Measurements from ENCODE around the gene LIPI.
A peak's percentile ranks its signal among the peaks of the same experiment; 100 is the strongest.
"Not testable (repeated sequence)": the region's sequence is repeated elsewhere in the genome, so short reads cannot be mapped to it uniquely, and the experiment has no call there.

The LIPI gene

DNA sequence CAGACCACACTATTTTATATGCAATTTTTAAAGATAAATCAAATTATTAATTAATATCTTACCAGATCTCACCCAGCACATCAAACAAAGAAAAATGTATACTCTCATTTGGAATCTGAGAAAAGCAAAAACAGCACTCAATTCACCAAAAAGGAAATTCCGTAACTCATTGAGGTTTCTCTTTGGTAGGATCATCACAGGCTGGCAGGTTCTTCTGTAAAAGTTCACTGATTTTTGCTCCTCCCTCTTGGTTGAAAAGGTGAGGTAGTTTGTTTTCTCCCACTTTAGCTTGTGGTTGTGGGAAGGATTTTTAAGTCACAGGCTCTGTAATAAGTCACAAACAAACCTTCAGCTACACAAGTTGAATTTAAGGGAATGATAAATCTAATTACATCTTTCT lies at the start of gene LIPI:
Gene LIPI (minus strand): TSS at position 218 of the 400 bp plus-strand sequence. CDS start 110 bp downstream, at position 108.
- DNase-seq (ENCODE audit: low read depth) = no peak

GRCh38 chr21:14260174-14260764 lies 49.5 kb upstream of the LIPI start:
- DNase-seq (ENCODE audit: low read depth) = no peak

DNA sequence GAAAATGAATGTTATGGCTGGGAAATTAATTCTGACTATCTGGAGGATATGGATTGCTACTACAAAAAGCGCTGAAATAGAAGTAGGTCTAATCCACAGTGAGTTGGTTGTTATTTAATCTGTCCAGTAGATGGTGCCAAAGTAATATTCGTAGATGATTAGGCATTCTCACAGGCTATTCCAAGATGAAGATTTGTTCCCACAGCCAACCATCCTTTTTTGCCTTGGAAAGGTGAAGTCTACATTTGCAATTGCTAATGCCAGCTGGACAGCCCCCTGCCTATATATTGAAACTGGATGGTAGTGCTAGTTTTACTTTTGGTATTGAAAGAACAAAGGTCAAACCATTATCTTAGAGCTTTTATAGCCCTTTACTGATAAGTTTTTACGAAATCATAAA lies 49.0 kb upstream of the LIPI start:
- DNase-seq (ENCODE audit: low read depth) = peak; percentile 7

- no peak for DNase-seq (ENCODE audit: low read depth)
Observed at GRCh38 chr21:14251336-14251735, 40.6 kb upstream of the LIPI start.

GRCh38 chr21:14245711-14246110 lies 35.0 kb upstream of the LIPI start:
- no peak for DNase-seq (ENCODE audit: low read depth)

DNA sequence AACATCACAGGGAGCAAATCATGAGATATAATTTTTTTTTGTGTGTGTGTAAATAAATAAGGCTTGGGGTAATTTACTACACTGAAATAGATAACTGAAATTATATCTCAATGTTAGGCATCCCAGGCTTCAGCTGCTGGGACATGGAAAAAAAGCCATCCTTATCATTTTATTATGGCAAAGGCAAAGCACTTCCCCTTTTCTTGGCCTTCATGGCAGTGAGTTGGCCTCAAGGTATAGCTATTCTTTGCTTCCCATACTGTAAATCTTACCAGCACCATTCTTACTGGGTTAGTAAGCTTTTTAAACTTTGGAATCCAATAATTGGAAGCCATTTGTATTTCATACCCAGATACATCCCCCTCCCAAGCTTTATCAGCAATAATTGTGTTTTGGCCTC lies 34.2 kb upstream of the LIPI start:
- no peak for DNase-seq (ENCODE audit: low read depth)

DNA sequence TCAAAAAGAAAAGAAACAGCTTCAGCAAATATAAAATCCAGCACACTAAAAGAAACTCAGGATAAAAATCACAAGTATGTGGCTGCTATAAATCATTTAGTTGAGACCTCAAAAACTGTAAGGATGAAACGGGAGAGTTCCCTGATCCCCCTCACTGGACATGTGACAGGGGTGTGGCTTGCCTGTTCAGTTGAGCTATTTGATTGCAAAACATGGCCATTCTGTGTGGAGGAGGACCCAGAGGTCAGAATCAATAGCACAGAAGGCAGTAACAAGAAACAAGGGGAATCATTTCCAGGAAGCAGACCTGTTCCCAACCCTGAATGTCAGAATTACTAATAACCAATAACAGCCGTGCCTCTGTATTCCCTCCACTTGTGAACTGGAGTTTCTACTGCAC lies 33.1 kb upstream of the LIPI start:
- DNase-seq (ENCODE audit: low read depth) = no peak

GRCh38 chr21:14243461-14243860 lies 32.7 kb upstream of the LIPI start:
- no peak for DNase-seq (ENCODE audit: low read depth)

DNA sequence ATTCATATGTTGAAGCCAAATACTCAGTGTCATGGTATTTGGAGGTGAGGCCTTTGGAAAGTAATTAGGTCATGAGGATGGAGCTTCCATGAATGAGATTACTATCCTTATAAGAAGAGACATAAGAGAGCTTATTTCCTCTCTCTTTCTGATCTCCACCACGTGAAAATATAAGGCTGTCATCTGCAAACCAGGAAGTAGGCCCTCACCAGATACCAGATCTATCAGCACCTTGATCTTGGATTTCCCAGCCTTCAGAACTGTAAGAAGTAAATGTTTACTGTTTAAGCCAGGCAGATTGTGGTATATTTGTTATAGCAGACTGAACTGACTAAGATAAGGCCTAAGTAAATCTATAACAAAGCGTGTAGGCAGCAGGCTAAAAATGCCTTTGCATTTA lies 30.5 kb upstream of the LIPI start:
- no peak for DNase-seq (ENCODE audit: low read depth)

- DNase-seq (ENCODE audit: low read depth) = no peak
Observed at GRCh38 chr21:14239281-14239680, 28.5 kb upstream of the LIPI start.

DNA sequence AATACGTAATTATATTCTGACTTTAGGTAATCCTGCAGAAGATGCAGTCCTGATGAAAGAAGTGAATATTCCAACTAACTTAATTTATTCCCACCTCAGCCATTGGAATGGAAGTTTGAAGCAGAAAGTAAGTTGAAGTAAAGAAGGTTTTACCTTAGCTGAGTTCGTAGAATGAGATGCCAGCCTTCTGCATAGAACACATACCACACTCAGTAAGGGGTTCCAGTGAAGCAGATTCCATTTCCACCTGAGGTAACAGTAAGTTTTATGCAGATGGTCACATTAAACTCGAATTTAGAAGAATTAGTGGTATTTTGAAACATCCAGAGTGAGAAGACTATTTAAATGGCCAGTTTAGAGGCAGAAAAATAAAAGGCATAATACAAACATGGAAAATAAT lies 25.4 kb upstream of the LIPI start:
- no peak for DNase-seq (ENCODE audit: low read depth)

GRCh38 chr21:14235101-14235500 lies 24.3 kb upstream of the LIPI start:
- no peak for DNase-seq (ENCODE audit: low read depth)

DNA sequence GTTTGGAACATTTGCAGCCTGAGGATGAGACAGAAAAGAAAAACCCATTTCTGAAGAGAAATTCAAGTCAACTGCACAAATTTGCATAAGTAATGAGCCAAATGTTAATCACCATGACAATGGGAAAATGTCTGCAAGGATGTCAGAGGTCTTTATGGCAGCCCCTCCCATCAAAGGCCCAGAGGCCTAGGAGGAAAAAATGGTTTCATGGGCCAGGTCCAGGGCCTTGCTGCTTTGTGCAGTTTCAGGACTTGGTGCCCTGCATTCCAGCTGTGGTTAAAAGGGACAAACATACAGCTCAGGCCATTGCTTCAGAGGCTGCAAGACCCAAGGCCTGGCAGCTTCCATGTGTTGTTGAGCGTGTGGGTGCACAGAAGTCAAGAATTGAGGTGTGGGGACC lies 18.6 kb upstream of the LIPI start:
- no peak for DNase-seq (ENCODE audit: low read depth)

- no peak for DNase-seq (ENCODE audit: low read depth)
Observed at GRCh38 chr21:14223365-14223764, 12.6 kb upstream of the LIPI start.

DNA sequence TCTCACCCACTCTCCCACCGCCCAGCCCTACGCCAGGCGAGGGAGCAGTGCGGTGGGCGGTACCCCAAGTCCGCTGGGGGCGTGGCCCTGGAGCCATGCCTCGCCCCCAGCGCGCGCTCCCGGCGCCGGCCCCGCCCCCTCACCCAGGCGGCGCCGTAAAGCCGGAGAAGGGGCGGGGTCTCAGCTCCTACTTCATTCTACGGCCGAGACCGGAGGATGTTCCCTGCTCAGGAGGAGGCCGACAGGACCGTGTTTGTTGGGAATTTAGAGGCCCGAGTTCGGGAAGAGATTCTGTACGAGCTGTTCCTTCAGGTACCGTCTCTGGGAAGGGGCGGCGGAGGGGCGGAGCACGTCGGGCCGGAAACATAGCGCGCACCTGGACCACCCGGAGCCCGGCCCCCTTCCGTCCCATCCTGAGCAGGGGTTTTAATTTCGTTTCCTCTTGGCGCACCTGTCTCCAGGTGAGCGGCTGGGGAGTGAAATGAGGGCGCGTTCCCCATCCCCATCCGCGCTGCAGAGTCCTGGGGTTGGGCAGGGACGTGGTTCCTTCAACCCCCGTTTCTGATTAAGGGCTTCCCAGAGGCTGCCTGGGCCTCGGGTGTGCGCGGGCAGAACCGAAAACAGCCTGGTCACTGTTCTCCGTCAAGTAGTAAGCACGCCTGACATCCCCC lies 5.4 kb upstream of the LIPI start, which contains the start of gene RBM11:
Gene RBM11 (plus strand): TSS at position 187 of the 671 bp plus-strand sequence. CDS start 30 bp downstream, at position 217.
- DNase-seq (ENCODE audit: low read depth) = no peak

DNA sequence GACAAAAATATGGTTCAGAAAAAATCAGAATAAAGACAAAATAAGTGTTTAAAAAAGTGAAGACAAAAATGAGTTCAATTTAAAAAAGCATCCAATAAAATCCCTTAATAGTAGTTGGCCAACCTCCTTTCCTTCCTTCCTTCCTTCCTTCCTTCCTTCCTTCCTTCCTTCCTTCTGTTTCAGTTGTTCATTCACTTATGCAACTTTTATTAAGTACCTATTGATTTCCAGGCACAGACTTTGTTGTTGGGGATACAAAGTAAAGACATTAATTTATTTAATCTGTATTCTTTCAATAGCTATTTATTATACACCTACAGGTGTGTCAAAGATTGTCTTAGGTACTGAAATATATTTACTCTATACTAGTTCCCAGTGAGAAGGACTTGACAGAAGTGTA lies 2.4 kb upstream of the LIPI start:
- DNase-seq (ENCODE audit: low read depth) = no peak

GRCh38 chr21:14206222-14206621 lies 4.5 kb downstream of the LIPI start:
- no peak for DNase-seq (ENCODE audit: low read depth)

DNA sequence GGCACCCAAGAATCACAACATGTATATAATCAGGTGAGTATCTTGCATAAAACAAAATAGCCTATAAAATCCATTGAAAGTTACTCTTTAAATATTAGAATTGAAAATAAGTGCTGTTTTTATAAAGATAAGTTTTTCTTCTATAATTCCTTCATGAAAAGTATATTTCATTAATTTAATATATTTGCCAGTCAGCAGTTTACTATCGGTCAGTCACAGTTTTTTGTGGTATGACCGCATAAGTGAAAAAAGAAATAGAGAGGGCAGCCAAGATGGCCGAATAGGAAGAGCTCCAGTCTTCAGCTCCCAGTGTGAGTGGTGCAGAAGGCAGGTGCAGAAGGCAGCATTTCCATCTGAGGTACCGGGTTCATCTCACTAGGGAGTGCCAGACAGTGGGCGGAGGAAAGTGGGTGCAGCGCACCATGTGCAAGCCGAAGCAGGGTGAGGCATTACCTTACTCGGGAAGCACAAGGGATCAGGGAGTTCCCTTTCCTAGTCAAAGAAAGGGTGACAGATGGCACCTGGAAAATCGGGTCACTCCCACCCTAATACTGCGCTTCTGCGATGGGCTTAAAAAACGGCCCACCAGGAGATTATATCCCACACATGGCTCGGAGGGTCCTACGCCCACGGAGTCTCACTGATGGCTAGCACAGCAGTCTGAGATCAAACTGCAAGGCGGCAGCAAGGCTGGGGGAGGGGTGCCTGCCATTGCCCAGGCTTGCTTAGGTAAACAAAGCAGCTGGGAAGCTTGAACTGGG lies 44.1 kb downstream of the LIPI start:
- DNase-seq (ENCODE audit: low read depth) = not testable (repeated sequence)

- no peak for DNase-seq (ENCODE audit: low read depth)
Observed at GRCh38 chr21:14143999-14144398, 66.8 kb downstream of the LIPI start.

- DNase-seq (ENCODE audit: low read depth) = no peak
Observed at GRCh38 chr21:14124266-14124665, 86.5 kb downstream of the LIPI start.

DNA sequence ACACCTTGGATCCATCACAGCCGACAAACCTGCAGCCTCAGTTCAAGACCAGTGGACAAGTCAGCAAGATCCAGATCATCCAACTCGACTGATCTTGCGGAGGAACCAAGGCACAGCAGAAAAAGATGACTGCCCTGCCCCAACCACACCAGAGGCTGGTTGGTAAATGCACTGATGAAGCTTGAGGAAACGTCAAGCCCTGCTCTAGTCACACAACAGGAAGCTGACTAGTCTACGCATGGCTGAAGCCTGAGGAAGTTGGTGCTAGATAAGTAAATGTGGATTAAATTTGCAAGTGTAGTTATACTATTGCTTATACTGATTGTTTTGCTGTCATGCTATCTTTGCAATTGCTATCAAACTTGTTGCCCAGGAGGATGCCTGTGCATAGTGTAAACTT lies 89.0 kb downstream of the LIPI start:
- DNase-seq (ENCODE audit: low read depth) = no peak

DNA sequence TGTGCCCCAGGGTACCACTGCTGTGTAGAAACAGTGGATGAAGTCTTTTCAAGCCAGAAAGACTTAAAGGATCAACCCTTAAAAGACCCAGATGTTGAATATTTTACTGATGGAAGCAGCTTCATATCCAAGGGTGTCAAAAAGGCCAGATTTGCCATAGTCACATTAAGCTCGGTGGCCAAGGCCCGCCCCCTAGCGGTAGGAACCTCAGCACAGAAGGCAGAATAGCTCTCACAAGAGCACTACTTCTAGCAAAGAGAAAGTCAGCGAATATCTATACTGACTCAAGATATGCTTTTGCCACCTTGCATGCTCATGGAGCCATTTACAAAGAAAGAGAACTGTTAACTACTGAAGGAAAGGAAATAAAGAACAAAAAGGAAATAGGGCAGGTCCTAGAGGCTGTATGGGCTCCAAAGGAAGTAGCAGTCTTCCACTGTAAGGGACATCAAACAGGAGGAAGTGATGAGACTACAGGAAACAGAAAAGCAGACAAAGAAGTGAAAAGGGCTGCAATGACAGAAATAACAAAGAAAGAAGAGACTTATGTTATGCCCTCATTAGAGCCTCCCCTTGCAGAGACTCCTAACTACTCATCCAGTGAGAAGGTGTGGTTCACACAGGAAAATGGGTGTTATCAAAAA lies 90.5 kb downstream of the LIPI start:
- no peak for DNase-seq (ENCODE audit: low read depth)

- DNase-seq (ENCODE audit: low read depth) = no peak
Observed at GRCh38 chr21:14119038-14119437, 91.7 kb downstream of the LIPI start.
